ENCODE results near the gene ZDHHC3.
A peak's percentile ranks its signal among the peaks of the same experiment; 100 is the strongest.
"Not testable (repeated sequence)": the region's sequence is repeated elsewhere in the genome, so short reads cannot be mapped to it uniquely, and the experiment has no call there.

ZDHHC3 gene

DNA sequence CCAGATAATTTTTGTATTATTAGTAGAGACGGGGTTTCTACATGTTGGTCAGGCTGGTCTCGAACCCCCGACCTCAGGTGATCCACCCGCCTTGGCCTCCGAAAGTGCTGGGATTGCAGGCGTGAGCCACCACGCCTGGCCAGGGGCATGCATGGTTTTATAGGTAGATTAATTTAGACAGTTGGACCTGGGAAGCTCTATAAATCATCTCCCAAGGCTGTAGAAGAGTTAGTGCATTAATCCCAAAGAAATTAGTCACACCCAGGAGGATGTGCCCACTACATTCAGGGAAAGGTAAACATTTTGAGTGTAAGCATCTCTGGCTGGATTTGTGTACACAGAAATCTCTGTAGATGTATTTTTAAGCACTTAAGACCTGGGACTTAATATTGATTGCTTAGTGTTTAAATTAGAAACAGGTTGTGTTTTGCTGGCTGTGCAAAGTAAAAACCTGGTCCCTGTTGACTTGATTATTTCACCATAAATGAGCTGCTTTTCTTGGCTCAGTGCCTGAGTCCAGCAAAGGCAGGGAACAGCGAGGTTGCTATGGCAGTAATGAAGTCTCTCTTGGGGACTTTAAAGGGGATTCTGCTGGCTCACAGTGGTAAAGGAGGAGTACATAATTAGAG, 19.3 kb upstream of the ZDHHC3 start:
- peak; percentile 81 for DNase-seq

DNA sequence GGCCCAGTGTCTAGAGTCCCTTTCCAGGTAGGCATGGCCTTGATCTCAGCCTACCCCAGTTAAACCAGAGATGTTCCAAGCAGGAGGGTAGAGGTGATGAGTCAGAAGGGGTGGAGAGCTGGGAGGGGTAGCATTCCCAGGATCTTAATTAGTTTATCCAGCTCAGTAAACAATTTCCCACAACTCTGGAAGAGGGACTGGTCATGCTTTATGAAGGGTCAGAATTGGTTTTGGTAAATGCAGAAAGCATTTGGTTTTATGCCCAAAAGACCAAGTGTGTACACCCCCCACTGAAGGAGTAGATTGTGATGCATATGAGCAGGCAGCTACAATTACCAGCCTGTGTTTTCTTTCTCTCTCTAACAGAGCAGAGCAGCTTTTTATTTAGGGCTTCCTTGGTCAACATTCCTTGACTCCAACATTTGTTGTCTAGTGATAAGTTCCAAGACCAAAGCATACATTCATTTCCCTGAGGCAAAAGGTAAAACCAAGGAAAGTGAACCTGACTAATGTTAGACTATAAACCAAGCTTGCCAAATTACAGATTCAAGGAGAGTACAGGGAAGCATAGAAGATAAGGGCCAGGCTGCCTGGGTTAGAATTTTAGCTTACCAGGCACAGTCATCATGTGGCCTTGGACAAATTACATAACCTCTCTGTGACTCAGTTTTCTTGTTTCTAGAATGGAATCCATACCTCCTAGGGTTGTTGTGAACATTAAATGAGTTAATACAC, 17.7 kb upstream of the ZDHHC3 start:
- peak; percentile 60 for DNase-seq

DNA sequence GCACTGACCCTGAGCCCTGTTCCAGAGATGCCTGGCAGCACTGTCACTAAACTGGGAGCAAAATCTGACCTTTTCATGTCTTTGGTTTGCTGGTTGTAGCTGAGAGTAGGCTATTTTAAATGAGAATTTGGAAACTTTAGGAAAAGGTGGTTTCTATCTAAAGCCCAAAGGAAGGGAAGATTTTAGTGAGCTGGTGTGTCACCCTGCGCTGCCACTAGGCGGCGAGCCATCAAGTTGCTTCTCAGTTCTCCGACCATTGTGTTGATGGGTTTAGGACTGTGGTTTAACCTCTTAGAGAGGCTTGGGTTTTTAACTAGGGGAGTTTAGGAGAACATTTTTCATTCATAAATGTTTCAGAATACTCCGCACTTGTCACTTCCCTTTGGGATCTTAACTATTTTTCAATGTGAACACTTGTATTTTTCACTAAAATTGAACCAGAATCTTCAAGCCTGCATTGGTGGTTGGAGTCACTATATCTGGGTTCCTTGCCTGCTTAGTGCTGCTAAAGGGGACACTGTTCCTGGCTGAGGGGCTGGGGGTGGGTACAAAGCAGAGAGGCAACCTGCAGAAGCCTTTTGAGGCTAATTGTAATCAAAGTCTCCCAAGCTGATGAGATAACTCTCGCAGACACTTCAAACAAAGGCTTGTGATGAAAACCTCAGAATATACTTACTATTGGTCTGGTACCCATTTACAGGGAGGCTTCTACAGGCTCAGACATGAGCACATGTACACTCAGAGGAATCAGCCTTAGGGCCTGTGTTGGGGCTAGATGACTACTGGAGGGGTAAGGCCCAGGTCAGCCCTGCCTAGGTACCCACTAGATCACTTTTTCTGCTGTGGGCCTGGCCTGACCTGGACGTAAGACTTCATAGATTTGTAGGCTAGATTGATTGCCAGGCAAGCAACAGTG, 16.8 kb upstream of the ZDHHC3 start:
- DNase-seq = peak; percentile 18

DNA sequence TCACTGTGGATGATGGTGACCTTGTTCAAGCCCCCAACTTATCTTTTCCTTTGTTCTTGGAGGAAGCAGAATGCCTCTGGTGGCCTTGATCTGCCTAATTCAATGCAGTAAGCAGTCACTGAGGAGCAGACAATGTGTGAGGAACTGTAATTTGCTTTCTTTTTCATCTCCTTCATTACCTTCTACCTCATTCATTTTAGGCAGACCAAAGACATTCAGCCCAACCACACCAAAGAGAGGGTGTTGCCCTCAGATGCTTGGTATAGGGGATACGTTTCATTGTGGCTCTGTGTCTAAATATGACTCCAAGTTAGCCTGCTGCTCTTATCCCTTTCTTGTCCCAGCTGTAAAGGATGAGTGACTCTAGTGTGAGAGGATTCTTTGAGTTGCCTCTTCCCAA, 15.4 kb upstream of the ZDHHC3 start:
- no peak for DNase-seq

DNA sequence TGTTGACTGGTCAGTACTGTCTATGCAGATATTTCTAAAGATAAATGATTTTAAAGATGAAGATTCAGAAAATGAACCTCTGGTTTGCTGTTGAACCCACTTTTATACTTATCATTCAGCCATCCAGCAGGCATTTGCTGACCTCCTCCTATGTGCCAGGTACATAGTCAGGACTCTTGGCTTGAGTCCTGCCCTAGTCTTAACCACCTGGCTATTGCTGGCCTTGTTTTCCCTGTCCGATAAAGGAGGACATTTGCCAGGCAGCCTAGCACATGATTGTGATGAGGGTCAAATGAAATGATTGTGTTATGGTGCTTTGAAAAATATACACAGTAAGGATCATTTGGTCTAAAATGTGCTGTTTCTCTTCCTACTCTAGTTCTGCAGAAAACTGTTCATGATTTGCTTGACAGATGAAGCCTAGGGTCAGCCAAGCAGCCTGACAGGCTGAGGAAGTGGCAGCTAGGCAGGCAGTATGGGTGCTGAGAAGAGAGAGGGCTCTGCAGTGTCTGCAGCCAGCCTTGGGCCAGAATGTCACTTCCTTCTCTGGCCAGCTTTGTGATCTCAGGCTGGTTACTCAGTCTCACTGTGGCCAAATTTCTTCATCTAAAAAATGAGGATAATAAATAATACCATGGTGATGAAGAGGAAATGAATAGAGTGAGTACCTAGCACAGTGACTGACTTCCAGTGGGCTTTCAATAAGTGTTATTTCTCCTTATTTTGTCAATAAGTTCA, 13.8 kb upstream of the ZDHHC3 start:
- DNase-seq = no peak

DNA sequence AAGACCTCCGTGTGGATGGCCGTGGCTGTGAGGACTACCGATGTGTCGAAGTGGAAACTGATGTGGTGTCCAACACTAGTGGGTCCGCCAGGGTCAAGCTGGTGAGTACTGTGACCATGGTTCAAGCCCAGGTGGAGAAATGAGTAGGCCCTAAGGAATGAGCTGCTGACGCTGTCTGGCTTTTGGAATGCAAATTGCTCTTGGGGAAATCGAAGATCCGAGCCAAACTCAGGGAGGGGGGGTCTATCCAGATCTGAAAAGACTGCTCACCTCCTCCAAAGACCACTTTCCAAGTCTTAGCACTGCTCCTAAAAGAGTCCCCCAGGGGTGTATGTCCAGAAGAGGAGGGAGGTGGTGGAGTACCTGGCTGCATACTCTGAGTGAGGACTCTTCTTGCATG, 13.2 kb upstream of the ZDHHC3 start:
- no peak for DNase-seq

DNA sequence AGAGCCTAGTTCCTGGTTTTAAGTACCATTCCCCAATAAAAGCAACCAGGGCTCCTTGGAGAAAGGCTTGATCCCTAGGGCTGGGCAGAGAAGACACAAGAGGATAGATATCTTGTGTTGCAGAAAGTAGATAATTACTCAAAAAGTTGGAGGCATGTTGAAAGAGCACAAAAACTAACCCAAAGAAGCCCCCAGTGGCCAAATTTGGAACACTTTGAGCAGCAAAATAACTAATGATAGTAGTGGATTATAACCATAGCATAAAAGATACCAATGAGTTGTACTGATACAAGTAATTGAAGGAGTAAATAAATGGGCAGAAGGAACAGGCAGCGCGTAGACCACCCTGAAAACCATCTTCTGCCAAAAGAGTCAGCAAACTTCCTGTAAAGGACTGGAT, 12.1 kb upstream of the ZDHHC3 start:
- peak; percentile 7 for DNase-seq

DNA sequence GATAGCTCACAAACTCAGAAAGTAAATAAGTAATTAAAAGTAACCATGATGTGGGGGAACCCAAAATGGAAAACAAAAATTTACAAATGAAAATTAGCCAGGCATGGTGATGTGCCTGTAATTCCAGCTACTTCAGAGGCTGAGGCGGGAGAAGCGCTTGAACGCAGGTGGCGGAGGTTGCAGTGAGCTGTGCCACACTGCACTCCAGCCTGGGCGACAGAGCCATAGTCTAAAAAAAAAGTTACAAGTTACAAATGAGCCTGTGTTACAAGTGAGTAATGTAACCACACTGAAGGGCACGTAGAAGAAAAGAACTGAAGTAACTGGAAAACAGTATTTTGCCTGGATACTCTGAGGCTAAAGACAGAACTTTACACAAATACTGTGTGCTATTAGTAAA, 11.4 kb upstream of the ZDHHC3 start:
- DNase-seq = no peak

DNA sequence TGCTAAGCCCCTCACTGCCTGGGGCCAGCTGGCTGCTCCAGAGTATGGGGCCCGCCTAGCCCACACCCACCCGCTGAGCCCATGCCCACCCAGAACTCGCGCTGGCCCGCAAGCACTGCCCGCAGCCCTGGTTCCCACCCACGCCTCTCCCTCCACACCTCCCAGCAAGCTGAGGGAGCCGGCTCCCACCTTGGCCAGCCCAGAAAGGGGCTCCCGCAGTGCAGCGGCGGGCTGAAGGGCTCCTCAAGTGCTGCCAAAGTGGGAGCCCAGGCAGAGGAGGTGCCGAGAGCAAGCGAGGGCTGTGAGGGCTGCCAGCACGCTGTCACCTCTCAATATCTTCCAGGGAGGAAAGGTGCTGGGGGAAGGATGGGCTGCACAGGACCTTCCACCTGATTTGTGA, 10.4 kb upstream of the ZDHHC3 start:
- DNase-seq = not testable (repeated sequence)

DNA sequence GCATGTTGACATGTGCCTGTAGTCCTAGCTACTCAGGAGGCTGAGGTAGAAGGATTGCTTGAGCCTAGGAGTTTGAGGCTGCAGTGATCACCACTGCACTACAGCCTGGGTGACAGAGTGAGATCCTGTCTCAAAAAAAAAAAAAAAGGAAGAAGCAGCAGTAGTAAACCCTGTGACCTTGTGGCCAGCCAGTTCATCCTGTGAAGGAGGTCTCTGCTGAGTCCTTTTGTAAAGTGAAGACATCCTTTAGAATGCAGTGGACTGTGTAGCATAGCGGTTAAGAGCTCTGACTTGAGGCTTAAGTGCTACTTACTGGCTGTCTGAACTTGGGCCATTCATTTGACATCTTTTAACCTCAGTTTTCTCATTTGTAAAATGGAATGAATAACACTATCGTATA, 8.4 kb upstream of the ZDHHC3 start:
- no peak for DNase-seq

DNA sequence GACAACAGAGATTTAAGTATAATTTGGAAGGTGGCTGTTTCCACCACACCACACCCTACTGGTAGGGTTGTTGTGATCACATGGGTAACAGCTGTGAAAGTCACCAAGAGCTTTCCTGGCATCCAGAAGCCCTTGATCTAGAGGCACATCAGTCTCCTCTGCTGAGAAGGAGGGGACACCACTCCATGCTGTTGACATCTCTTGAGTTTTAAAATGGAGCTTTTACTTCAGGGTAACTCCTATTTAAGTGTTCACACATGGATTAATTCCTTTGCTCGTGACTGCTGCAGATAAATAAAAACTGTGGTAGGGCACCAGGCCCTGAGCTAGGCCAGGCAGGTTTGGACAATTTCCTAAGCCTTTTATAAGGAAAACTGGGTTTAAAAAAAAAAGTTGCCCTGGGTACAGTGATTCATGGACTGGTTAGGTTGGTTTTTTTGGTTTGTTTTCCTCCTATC, 7.5 kb upstream of the ZDHHC3 start:
- DNase-seq = no peak

DNA sequence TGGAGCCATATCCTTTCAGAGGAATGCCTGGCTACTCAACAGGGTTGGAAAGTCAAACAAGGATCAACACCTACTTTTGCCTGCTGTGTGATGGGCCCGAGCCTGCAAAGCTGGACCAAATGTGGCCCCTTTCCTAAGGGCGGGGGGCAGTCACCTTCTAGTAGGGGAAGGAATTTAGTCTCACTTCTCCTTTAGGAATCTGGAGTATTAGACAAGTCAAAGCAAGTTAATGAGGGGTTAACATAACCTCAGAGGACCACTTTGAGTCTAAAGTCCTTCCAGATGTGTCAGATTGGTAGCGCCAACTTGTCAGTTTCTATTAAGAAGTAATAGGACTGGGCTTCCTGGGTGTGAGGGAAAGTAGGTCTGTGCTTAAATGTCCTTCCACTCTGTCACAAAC, 6.8 kb upstream of the ZDHHC3 start:
- no peak for DNase-seq

DNA sequence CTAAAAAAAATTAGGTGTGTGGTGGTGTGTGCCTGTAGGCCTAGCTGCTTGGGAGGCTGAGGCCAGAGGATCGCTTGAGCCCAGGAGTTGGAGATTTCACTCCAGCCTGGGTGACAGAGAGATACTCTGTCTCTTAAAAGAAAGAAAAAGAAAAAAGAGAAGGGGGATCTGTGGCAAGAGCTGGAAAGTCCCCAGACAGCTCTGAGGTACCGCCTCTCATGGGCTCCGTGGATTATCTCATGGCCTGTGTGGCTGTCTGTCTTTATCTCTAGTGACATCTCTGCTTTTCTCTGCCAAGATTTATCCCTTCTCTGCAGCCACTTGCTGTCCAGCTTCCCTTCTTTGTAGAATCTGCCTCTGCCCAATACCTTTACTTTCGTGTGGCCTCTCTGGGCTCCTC, 5.8 kb upstream of the ZDHHC3 start:
- DNase-seq = no peak

DNA sequence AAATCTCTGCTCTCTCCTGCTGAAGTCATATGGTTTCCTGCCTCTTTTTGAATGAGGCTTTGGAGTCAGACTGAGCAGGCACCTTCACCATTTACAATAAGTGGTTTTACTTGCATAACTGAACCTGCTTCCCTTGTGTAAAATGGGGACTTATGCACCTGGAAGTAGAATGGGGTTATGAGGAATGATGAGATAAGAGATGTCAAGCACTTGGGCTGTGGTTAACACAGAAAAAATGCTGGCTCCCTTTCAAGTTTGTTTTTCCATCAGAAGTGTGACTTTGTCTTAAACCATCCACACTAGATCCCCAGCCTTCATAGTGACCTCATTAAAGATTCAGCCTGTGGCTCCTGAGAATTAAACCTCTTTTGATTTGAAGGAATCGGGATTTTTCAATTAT, 5.2 kb upstream of the ZDHHC3 start:
- peak; percentile 18 for DNase-seq

DNA sequence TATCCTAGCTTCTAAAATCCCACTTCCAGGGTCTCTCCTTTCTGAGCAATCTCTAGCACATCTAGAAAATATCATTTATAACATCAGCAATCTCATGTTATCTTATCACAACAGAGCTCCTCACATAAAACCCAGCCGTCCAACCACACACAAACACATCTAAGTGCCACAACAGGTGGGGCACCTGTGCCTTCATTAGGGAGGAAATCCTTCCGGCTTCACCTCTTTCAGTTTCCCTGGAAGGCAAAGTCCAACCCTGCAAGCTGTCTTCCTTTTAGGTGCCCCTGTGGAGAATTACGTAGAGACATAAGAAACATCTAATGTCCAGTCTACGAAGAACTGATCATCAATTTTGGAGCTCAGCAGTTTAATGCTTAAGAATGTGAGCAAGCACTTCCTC, 1.6 kb downstream of the ZDHHC3 start:
- DNase-seq = no peak

DNA sequence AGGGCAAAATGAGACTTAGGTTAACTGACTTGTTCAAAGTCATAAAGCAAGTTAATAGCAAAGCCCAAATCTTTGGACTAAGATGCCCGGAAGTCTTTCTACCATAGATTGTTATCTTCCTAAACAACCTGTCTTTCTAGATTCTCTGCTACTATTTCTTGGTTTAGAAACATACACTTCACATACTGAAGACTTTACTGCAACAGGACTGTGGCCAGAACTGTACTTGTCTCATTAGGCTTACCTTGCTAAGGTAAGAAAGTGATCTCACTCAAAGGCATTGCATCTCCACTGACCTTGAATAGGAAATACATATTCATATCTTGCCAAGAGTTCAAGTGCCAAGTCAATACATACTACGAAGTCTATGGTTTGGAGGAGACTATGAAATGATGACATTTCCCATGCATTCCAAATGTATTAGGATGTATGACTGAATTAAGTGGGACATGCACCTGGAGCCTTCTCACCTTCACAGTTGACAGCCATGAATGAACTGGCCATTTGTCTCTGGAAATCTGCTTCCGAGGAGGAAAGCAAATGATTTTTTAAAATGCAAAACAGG, 5.0 kb downstream of the ZDHHC3 start:
- no peak for DNase-seq

DNA sequence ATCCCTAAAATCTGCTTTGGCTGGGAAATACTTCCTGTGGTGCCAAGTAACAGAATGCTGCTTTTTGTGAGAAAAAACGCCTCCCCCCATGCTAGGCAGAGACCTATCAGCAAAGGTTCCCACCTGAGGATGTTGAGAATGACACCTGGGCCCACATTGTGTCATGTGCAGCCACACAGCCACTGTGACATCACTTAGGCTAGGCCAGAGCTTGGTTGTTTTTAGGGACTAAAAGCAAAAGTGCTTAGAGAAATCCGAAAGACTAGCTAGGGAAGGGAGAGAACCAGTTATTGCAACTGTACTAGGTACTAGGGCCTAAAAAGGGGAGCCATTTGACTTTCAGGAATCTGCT, 6.2 kb downstream of the ZDHHC3 start:
- DNase-seq = no peak

DNA sequence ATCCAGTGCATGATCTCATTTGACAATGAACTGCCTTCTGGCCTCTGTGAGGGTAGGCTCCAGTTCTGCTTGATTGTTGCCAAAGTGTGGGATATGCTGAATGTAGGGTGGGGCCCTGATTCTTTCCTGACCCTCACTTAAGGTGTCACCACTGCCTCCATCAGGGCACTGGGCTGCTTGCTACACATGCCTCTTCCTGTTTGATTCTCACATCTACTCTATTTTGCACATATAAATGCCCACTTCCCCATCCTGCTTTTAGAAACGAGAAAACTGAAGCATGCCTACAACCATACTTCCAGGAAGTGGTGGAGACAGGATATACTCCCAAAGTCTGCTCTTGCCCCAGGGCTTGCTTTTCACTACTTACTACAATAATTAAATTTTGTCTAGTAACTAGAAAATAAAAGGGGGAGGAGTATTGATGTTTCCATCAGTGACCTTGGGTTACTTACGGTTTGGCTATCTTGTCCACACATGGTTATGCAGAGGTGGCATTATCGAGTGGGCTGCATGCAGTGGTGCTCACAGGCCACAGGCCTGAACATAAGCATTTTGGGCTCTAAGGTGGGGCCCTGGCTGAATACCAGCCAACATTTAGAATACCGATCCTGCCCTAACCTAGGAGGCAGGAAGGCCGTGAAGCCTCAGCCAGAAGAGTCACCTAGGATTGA, 6.7 kb downstream of the ZDHHC3 start:
- no peak for DNase-seq

DNA sequence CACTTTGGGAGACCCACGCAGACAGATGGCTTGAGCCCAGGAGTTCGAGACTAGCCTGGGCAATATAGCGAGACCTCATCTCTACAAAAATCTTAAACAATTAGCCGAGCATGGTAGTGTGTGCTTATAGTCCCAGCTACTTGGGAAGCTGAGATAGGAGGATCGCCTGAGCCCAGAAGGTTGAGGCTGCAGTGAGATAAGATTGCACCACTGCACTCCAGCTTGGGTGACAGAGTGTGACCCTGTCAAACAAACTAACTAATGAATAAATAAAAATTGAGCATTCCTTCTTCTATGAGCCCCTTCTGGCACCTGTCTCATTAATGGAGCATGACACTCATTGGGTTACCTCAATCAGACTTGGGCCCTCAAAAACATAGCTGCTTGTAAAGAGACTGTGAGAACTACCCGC, 7.5 kb downstream of the ZDHHC3 start:
- DNase-seq = no peak

DNA sequence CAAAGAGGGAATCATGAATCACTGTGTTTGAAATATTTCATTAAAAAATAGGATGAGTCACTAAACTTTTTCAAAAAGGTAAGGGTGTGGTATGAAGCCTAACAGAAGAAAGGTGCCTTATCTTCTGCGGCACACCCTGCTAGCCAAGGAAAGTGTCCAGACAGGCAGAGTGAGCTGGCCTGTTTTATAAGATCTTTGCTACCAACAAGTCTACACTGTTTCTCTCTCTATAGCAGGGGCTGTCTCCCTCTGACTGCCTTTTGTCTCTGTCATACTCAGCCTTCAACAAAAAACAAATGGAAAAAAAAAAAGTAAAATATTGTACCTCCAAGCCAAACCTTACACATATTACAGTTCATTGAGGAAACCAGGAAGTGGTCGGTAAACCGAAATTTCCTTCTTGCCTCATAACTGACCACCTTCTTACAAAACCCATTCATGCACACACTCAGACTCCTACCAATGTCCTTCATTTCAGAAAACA, 9.1 kb downstream of the ZDHHC3 start:
- no peak for DNase-seq

DNA sequence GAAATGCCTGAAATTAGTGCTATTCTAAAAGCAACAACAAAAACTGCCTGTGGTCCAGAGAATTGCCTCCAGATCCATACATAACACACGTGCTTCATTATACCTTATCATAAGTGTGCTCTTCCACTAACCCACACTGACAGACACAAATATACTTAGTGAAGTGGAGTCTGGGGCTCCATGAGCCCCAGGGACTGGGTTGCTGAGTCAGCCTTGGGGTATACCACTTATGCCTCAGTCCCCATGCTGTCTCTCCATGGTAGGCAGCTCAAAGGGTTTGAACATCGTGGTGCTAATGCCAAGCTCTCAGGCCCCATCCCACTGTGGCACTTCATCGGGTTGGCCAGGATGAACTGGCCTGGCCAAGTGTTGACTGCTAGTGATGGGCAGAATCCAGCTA, 10.8 kb downstream of the ZDHHC3 start:
- no peak for DNase-seq

Measured in fibroblast of skin of scalp (primary cell).